Activated CD4-positive, alpha-beta T cell treated with anti-CD3 and anti-CD28 coated beads for 36 hours (primary cell): ENCODE measurements around the gene ETV6. TPM values are rescaled to one million over a fixed set of nuclear protein-coding genes. Genes with fewer than 3 reads are reported as not detected.
"Not testable (repeated sequence)": the region's sequence is repeated elsewhere in the genome, so short reads cannot be mapped to it uniquely, and the experiment has no call there.

Experiments
- ATAC-seq: fragments of 200-7000 bp; cut with Tn5 transposase; one replicate; pipeline ENCODE4 v1.10.0; 2021; ENCODE audit warnings: mild to moderate bottlenecking, moderate library complexity
- CTCF ChIA-PET: fragments of 350-600 bp; sonication (Branson Sonifier 250); formaldehyde crosslinking; loops from one replicate; lab custom pipeline; 2021; ENCODE audit warnings: antibody characterized with exemption; lab: Charles Lee
- POLR2A ChIA-PET: fragments of 350-600 bp; sonication (Branson Sonifier 250); formaldehyde crosslinking; loops from one replicate; lab custom pipeline; 2021; ENCODE audit warnings: antibody characterized with exemption, inconsistent platforms; lab: Charles Lee
- DNase-seq: peaks from one replicate; pipeline ENCODE4 v3.0.0-alpha.2; 2020
- H3K27ac Mint-ChIP-seq: one replicate; pipeline ENCODE4 v1.8.0; 2021; ENCODE audit warnings: mixed read lengths
- H3K27me3 Mint-ChIP-seq: one replicate; pipeline ENCODE4 v1.8.0; 2021; ENCODE audit warnings: mixed read lengths
- H3K36me3 Mint-ChIP-seq: one replicate; pipeline ENCODE4 v1.8.0; 2021; ENCODE audit warnings: low read depth, mixed read lengths
- H3K4me1 Mint-ChIP-seq: one replicate; pipeline ENCODE4 v1.8.0; 2021; ENCODE audit warnings: mixed read lengths
- H3K4me3 Mint-ChIP-seq: one replicate; pipeline ENCODE4 v1.8.0; 2021; ENCODE audit warnings: mild to moderate bottlenecking, moderate library complexity, mixed read lengths
- H3K9me3 Mint-ChIP-seq: one replicate; pipeline ENCODE4 v1.8.0; 2021; ENCODE audit warnings: low read depth, mixed read lengths
- intact Hi-C, 2 experiments: fragments of 100-400 bp; cut with DNase I in 1 of 2; cut with micrococcal nuclease in 1 of 2; formaldehyde crosslinking; loops; one replicate each; pipeline versions ENCODE4 v1.14.2 to v1.15.1; 2022 to 2024; cut with DNase I, micrococcal nuclease
- total RNA-seq, 2 experiments: library from RNA; stranded (reverse); gene quantifications; one replicate each; pipeline ENCODE4 v1.2.3, GENCODE V29; 2021

The ETV6 gene
- total RNA-seq, 2 experiments from 2014 or later, result 53.5 to 56.7 TPM

DNA sequence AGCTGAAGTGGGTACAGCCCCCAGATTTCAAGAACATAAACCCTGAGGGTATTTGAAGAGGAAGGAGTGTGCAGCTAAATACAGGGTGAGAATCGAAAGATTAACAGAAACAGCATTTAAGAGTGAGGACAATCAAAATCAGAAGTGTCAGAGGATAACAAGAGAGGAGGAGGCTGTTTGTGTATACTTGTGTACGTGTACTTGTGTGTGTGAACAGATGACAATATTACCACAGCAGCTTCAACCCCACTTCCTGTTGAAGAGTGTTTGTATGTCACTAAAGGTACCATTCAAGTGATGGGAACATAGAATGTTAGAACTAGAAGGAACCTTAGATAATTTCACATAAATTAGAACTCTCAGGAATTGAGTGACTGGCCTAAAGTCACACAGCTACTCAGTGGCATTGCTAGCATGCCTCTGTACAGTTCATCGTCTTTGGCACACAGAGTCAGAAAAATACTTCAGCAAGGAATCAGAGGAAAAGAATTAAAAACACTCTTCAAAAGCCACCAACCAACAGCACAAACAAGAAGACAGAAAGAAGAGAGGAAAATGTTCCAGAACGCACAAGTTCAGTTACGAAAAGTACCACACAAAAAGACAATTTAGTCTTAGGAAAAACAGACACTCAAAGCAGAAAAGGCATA lies 256.9 kb downstream of the ETV6 start:
- CTCF ChIA-PET, result interaction anchor here (1.0 to 1.4 kb wide), 2 partner anchors 18 to 127 kb away, joined by 3 read pairs; no protein-coding TSS in a partner anchor
- Mint-ChIP-seq H3K9me3 (peaks cover 20% of the 10 kb centered on the region), H3K27ac (peak overlapping the region; percentile 15), H3K4me1 (peaks cover 36% of the 10 kb centered on the region), H3K4me3 (no peak overlapping the region), H3K36me3 (peaks cover 14% of the 10 kb centered on the region), H3K27me3 (peaks cover 2% of the 10 kb centered on the region)
- ATAC-seq (no peak), DNase-seq (no peak)
- POLR2A ChIA-PET, result interaction anchor here (0.5 kb wide), 2 partner anchors 31 to 50 kb away, joined by 3 read pairs; no protein-coding TSS in a partner anchor
- intact Hi-C loops, result no loop called here

DNA sequence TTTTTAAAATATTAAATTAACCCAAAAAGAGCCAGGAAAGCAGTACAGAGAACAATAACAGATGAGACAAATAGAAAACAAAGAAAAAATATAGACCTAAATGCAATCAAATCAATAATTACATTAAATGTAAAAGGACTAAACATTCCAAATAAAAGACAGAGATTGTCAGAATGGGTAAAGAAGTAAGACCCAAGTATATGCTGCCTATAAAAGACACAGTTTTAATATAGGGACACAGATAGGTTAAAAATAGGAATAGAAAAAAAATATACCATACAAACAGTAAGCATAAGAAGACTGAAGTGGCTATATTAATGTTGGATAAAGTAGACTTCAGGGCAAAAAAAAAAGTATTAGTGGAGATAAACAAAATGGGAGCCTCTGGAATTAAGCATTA lies 258.2 kb downstream of the ETV6 start:
- Mint-ChIP-seq H3K27me3 (peaks cover 2% of the 10 kb centered on the region), H3K9me3 (peaks cover 25% of the 10 kb centered on the region), H3K4me3 (no peak overlapping the region), H3K4me1 (peaks cover 24% of the 10 kb centered on the region), H3K27ac (no peak overlapping the region), H3K36me3 (peaks cover 14% of the 10 kb centered on the region)
- ATAC-seq, result no peak
- intact Hi-C loops, result loop anchor here in 1 of 2 experiments (1.0 kb wide), 1 partner anchor 70 kb away; no protein-coding TSS in a partner anchor
- POLR2A ChIA-PET, result no interaction called here
- CTCF ChIA-PET, result no interaction called here
- DNase-seq, result no peak

- ATAC-seq, intact Hi-C loops, H3K27ac Mint-ChIP-seq, DNase-seq, H3K27me3 Mint-ChIP-seq, POLR2A ChIA-PET, H3K4me3 Mint-ChIP-seq: not testable (repeated sequence)
- Mint-ChIP-seq H3K36me3 (peaks cover 14% of the 10 kb centered on the region), H3K9me3 (peaks cover 25% of the 10 kb centered on the region), H3K4me1 (peaks cover 14% of the 10 kb centered on the region)
- CTCF ChIA-PET, result interaction anchor here (0.6 kb wide), 1 partner anchor 13 kb away, joined by 3 read pairs; no protein-coding TSS in a partner anchor
Measured at GRCh38 chr12:11909406-11909805, 259.9 kb downstream of the ETV6 start.

DNA sequence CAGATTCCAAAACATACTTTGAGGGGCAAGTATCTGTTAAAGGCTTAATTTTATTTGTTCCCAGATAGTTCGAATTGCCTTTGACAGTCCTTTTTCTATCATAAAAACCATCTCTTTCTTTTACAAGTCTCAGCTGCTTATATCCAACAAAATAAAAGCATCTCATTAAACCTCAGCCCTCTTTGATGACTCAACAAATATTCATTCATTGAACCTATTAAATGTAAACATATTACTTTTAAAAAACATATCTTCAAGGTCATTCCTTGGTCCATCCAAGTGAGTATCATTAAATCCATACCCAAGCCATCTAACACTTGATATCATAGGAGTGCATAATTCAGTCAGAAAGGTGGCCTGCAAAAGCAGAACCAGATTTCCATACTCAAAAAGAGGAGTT lies 266.6 kb downstream of the ETV6 start:
- Mint-ChIP-seq H3K36me3 (no peaks in the 10 kb centered on the region), H3K27me3 (no peaks in the 10 kb centered on the region), H3K4me3 (no peak overlapping the region), H3K4me1 (peaks cover 2% of the 10 kb centered on the region), H3K9me3 (peaks cover 4% of the 10 kb centered on the region), H3K27ac (no peak overlapping the region)
- POLR2A ChIA-PET, result no interaction called here
- intact Hi-C loops, result no loop called here
- DNase-seq (no peak), ATAC-seq (no peak)
- CTCF ChIA-PET, result no interaction called here

- Mint-ChIP-seq H3K4me1 (peaks cover 2% of the 10 kb centered on the region), H3K36me3 (no peaks in the 10 kb centered on the region), H3K9me3 (peaks cover 2% of the 10 kb centered on the region), H3K4me3 (no peak overlapping the region), H3K27me3 (no peaks in the 10 kb centered on the region), H3K27ac (no peak overlapping the region)
- intact Hi-C loops, result no loop called here
- POLR2A ChIA-PET, result no interaction called here
- DNase-seq (no peak), ATAC-seq (peak; percentile 66)
- CTCF ChIA-PET, result interaction anchor here (0.7 to 1.3 kb wide), 2 partner anchors 104 to 204 kb away, joined by 3 to 5 read pairs; no protein-coding TSS in a partner anchor
Measured at GRCh38 chr12:11916771-11917170, 267.3 kb downstream of the ETV6 start.

- intact Hi-C loops, result no loop called here
- Mint-ChIP-seq H3K36me3 (no peaks in the 10 kb centered on the region), H3K4me3 (no peak overlapping the region), H3K27me3 (no peaks in the 10 kb centered on the region), H3K4me1 (peaks cover 7% of the 10 kb centered on the region), H3K27ac (no peak overlapping the region), H3K9me3 (no peaks in the 10 kb centered on the region)
- DNase-seq (no peak), ATAC-seq (no peak)
- CTCF ChIA-PET, result interaction anchor here (1.3 kb wide), 1 partner anchor 105 kb away, joined by 3 read pairs; no protein-coding TSS in a partner anchor
- POLR2A ChIA-PET, result no interaction called here
Measured at GRCh38 chr12:11917501-11917900, 268.0 kb downstream of the ETV6 start.

DNA sequence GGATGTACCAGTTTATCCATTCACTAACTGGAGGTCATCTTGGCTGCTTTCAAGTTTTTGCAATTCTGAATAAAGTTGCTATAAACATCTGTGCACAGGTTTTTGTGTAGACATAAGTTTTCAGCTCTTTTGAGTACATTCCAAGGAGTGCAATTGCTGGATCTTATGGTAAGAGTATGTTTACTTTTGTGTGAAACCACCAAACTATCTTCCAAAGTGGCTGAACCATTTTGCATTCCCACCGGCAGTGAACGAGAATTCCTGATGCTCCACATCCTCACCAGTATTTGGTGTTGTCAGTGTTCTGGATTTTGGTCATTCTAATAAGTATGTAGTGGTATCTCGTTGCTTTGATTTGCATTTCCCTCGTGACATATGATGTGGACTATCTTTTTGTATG lies 270.8 kb downstream of the ETV6 start:
- no peak for DNase-seq
- H3K9me3 Mint-ChIP-seq, result no peaks in the 10 kb centered on the region
- no peak for ATAC-seq
- peaks cover 15% of the 10 kb centered on the region for H3K4me1 Mint-ChIP-seq
- no peak overlapping the region for H3K27ac Mint-ChIP-seq
- ChIA-PET CTCF (no interaction called here), POLR2A (no interaction called here)
- intact Hi-C loops, result no loop called here
- no peak overlapping the region for H3K4me3 Mint-ChIP-seq
- H3K36me3 Mint-ChIP-seq, result no peaks in the 10 kb centered on the region
- no peaks in the 10 kb centered on the region for H3K27me3 Mint-ChIP-seq

DNA sequence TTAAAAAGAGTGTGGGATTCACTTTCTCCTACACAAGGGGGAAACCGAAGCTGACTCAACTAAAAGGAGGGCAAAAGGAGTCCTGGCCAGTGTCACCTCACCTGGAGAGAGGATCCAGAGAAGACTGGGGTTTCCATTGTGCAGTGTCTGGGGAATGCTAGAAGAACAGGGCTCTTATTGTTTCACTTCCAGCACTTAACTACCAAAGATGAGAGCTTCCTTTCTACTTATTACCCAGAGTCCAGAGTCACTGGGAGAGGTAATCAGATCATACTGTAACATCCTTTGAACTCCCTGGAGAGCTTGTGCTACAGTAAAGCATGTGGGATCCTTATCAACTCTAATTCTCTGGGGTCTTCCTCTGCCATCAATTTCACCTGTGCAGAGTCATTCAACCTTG lies 272.9 kb downstream of the ETV6 start:
- Mint-ChIP-seq H3K27me3 (no peaks in the 10 kb centered on the region), H3K4me1 (peaks cover 12% of the 10 kb centered on the region), H3K27ac (no peak overlapping the region), H3K9me3 (no peaks in the 10 kb centered on the region), H3K36me3 (no peaks in the 10 kb centered on the region), H3K4me3 (no peak overlapping the region)
- no peak for DNase-seq
- POLR2A ChIA-PET, result interaction anchor here (0.7 kb wide), 1 partner anchor 592 kb away, joined by 3 read pairs; no protein-coding TSS in a partner anchor
- no peak for ATAC-seq
- intact Hi-C loops, result no loop called here
- CTCF ChIA-PET, result interaction anchor here (0.6 to 1.3 kb wide), 3 partner anchors 13 to 367 kb away, joined by 3 read pairs; no protein-coding TSS in a partner anchor

GRCh38 chr12:11923067-11923466 lies 273.6 kb downstream of the ETV6 start:
- CTCF ChIA-PET, result interaction anchor here (1.4 kb wide), 1 partner anchor 110 kb away, joined by 4 read pairs; no protein-coding TSS in a partner anchor
- no peak overlapping the region for H3K27ac Mint-ChIP-seq
- POLR2A ChIA-PET, result interaction anchor here (0.7 kb wide), 2 partner anchors 161 to 591 kb away, joined by 3 read pairs; no protein-coding TSS in a partner anchor
- ATAC-seq, result no peak
- intact Hi-C loops, result no loop called here
- no peak overlapping the region for H3K4me3 Mint-ChIP-seq
- no peaks in the 10 kb centered on the region for H3K9me3 Mint-ChIP-seq
- no peaks in the 10 kb centered on the region for H3K27me3 Mint-ChIP-seq
- H3K36me3 Mint-ChIP-seq, result no peaks in the 10 kb centered on the region
- peaks cover 12% of the 10 kb centered on the region for H3K4me1 Mint-ChIP-seq
- DNase-seq, result no peak

GRCh38 chr12:11927286-11927935 lies 277.9 kb downstream of the ETV6 start:
- Mint-ChIP-seq H3K27ac (no peak overlapping the region), H3K36me3 (no peaks in the 10 kb centered on the region), H3K4me3 (no peak overlapping the region), H3K4me1 (peaks cover 12% of the 10 kb centered on the region), H3K9me3 (no peaks in the 10 kb centered on the region), H3K27me3 (no peaks in the 10 kb centered on the region)
- DNase-seq, result no peak
- POLR2A ChIA-PET, result no interaction called here
- CTCF ChIA-PET, result interaction anchor here (0.8 kb wide), 1 partner anchor 52 kb away, joined by 4 read pairs; no protein-coding TSS in a partner anchor
- no peak for ATAC-seq
- intact Hi-C loops, result no loop called here

DNA sequence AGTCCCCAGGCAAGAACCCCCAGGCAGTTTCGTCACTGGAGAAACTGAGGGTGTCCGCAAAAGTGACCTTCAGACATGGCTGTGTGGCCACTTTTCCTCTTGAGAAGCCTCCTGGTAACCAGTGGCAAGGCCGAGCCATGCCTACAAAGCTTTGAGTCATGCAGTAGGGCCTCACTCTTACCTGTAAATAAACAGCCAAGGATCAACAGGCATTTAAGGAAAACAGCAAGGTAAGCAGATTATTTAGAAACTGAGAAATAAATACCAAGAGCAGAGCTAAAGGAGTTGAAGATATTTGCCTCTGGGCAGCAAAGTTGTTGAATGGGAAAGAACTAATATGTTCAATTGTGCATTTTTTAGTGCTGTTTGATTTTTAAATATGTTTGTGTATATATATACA lies 280.2 kb downstream of the ETV6 start:
- Mint-ChIP-seq H3K27ac (no peak overlapping the region), H3K9me3 (no peaks in the 10 kb centered on the region), H3K4me3 (no peak overlapping the region), H3K27me3 (no peaks in the 10 kb centered on the region), H3K36me3 (no peaks in the 10 kb centered on the region), H3K4me1 (peaks cover 3% of the 10 kb centered on the region)
- POLR2A ChIA-PET, result no interaction called here
- intact Hi-C loops, result no loop called here
- no peak for ATAC-seq
- no peak for DNase-seq
- CTCF ChIA-PET, result no interaction called here
